HG03342 (cell line): ENCODE results near the gene PAX7.

ENCODE experiments used
- ATAC-seq: cut with Tn5 transposase; IDR thresholded peaks from one replicate; pipeline ENCODE4 v1.9.1; 2021; ENCODE audit warnings: mild to moderate bottlenecking, moderate library complexity; ENCODE audit not compliant: unreplicated experiment

The PAX7 gene

GRCh38 chr1:18787825-18788385 lies 157.3 kb downstream of the PAX7 start:
- ATAC-seq, result no peak

DNA sequence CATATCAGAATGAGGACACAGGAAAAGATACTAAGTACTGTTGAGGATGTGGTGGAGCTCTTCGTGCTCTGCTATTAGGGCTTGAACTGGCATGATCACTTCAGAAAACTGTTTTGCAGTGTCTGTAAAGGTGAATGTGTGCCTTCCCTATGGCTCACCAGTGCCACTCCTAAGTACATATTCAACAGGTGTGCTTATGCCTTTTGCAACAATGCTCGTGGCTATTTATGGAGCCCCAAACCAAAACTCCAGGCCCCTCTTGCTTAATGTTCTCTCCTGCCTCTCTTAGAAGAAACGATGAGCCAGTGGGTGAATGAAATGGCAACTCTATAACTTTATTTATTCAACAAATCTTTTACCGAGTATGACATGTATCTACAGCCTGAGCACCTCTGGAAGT lies 158.6 kb downstream of the PAX7 start:
- no peak for ATAC-seq

DNA sequence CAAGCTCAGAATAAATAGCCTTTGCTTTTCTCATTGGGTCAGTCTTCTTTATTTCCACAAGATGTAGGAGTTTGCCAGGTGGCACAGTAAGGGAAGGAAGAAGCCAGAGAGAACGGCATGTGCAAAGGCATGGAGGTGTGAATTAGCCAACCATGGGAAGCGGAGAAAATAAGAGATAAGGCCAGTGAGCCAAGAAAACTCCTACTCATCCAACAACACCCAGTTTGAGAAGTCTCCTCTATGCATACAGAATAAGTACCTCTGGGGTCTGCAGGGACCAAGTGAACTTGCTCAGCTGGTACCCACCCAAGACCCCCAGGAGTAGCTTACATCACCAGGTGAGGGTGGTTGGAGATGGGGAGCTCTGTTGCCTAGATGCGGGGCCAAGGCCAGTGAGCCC lies 162.1 kb downstream of the PAX7 start:
- ATAC-seq, result no peak

GRCh38 chr1:18793164-18793563 lies 162.5 kb downstream of the PAX7 start:
- ATAC-seq, result no peak

GRCh38 chr1:18794051-18794450 lies 163.4 kb downstream of the PAX7 start:
- ATAC-seq, result no peak

DNA sequence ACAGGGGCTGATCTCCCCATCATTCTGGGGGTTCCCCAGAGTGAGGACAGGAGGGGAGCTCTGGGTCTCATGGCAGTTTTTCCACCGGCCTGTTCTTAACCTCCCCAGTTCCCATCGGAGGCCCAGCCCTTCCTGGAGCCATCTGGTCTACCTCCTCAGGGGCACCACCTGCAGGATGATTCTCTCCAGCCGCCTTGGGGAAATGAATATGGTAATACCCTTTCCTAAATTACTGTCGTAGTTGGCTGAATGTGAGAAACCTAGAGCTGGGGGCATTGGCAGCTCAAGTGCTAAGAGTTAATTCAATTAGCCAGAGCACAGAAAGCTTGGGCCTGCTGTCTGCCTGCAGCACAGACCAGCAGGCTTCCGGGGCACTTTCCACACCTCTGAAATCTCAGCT lies 163.9 kb downstream of the PAX7 start:
- ATAC-seq, result no peak

GRCh38 chr1:18795002-18795689 lies 164.5 kb downstream of the PAX7 start:
- no peak for ATAC-seq

GRCh38 chr1:18796950-18797349 lies 166.3 kb downstream of the PAX7 start:
- no peak for ATAC-seq
